Parathyroid adenoma (tissue), 2 donors: ENCODE measurements around the gene TNFAIP8L3.

ENCODE experiments used
- H2AFZ ChIP-seq: fragments of 300-600 bp; sonication (generic); one replicate; pipeline ENCODE4 v1.7.0; 2017; ENCODE audit warnings: antibody characterized with exemption, mild to moderate bottlenecking
- H3K27ac ChIP-seq: fragments of 300-600 bp; sonication (generic); one replicate; pipeline ENCODE4 v1.7.0; 2017
- H3K27me3 ChIP-seq: fragments of 300-600 bp; sonication (generic); one replicate; pipeline ENCODE4 v1.7.0; 2017; ENCODE audit warnings: low read length; ENCODE audit not compliant: control insufficient read depth, insufficient read depth
- H3K36me3 ChIP-seq: fragments of 300-600 bp; sonication (generic); one replicate; pipeline ENCODE4 v1.7.0; 2017; ENCODE audit warnings: low read length; ENCODE audit not compliant: control insufficient read depth, insufficient read depth
- H3K4me1 ChIP-seq: fragments of 300-600 bp; sonication (generic); one replicate; pipeline ENCODE4 v1.7.0; 2017; ENCODE audit warnings: control low read depth
- H3K4me2 ChIP-seq: fragments of 300-600 bp; sonication (generic); one replicate; pipeline ENCODE4 v1.7.0; 2017; ENCODE audit warnings: low read length
- H3K4me3 ChIP-seq: fragments of 300-600 bp; sonication (generic); one replicate; pipeline ENCODE4 v1.7.0; 2017; ENCODE audit warnings: low read depth, low read length
- H3K79me2 ChIP-seq: fragments of 300-600 bp; sonication (generic); one replicate; pipeline ENCODE4 v1.7.0; 2017; ENCODE audit warnings: control low read depth
- H3K9ac ChIP-seq: fragments of 300-600 bp; sonication (generic); one replicate; pipeline ENCODE4 v1.7.0; 2017; ENCODE audit warnings: mild to moderate bottlenecking
- H3K9me3 ChIP-seq: fragments of 300-600 bp; sonication (generic); one replicate; pipeline ENCODE4 v1.7.0; 2017; ENCODE audit warnings: low read length; ENCODE audit not compliant: control insufficient read depth
- TF ChIP-seq, protein P1 (sequence below): fragments of 300-600 bp; sonication (generic); IDR thresholded peaks from one replicate; pipeline ENCODE4 v1.7.0; 2017; ENCODE audit warnings: antibody characterized with exemption, mild to moderate bottlenecking
- donor health status: primary hyperparathyroidism.

Gene TNFAIP8L3

DNA sequence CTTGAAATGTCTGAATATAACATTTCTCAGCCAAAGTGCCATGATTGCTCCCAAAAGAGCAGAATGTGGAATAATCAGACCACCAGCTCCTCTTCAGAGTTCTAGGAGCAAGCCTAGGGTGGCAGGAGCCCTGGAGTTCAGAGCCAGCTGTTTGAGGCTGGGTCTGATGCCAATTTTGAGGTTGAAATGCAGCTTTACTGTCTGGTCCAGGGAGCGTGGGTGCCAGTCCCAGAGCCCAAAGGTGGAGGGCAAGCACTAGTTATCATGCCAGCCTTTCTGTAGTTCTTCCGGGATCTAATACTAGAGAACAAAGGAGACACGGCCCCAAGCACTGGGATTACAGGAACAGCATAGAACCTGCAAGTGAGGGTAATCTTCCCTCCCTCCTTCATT, 69.3 kb downstream of the TNFAIP8L3 start:
- Histone ChIP-seq H3K79me2 (no peaks in the 10 kb centered on the region), H3K27me3 (no peaks in the 10 kb centered on the region), H3K4me1 (no peaks in the 10 kb centered on the region), H3K4me3 (no peak overlapping the region), H3K36me3 (no peaks in the 10 kb centered on the region), H3K4me2 (no peak overlapping the region), H3K9me3 (no peaks in the 10 kb centered on the region), H3K27ac (no peak overlapping the region), H2AFZ (no peak overlapping the region), H3K9ac (no peak overlapping the region)
- TF ChIP-seq, protein P1, sequence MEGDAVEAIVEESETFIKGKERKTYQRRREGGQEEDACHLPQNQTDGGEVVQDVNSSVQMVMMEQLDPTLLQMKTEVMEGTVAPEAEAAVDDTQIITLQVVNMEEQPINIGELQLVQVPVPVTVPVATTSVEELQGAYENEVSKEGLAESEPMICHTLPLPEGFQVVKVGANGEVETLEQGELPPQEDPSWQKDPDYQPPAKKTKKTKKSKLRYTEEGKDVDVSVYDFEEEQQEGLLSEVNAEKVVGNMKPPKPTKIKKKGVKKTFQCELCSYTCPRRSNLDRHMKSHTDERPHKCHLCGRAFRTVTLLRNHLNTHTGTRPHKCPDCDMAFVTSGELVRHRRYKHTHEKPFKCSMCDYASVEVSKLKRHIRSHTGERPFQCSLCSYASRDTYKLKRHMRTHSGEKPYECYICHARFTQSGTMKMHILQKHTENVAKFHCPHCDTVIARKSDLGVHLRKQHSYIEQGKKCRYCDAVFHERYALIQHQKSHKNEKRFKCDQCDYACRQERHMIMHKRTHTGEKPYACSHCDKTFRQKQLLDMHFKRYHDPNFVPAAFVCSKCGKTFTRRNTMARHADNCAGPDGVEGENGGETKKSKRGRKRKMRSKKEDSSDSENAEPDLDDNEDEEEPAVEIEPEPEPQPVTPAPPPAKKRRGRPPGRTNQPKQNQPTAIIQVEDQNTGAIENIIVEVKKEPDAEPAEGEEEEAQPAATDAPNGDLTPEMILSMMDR: no peak

DNA sequence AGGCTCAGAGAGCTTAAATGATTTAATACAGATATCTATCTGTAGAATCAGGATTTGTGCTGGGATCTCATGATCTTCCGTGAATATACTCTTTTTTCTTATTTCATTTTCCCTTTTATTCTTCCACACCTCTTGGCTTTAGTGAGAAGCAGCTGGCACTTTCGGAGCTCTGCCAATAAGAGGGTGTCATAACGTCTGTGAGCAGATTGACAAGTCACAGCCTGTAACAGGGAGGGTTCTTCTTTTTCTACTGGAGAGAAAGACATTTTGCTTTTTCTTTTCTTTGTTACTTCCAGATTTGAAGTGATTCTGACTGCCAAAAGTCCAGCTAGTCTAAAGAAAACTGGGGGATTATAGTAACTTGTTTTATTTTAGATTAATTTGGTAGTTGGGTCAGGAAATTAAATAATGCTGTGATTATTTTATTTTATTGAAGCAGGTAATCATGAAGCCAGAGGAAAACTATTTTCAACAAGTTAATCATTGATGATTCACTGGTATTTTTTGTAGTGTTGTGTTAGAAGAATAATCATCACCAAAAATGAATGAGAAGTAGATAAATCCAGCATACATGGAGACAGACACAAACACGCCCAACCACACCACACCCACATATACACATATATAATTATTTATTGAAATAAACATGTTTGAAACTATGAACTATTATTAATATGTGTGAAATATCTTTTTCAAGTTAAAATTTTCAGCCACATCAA, 69.8 kb downstream of the TNFAIP8L3 start:
- H3K4me2 ChIP-seq: no peak overlapping the region
- no peaks in the 10 kb centered on the region for H3K27me3 ChIP-seq
- no peak overlapping the region for H3K27ac ChIP-seq
- H3K9ac ChIP-seq: no peak overlapping the region
- H3K4me3 ChIP-seq: no peak overlapping the region
- no peak overlapping the region for H2AFZ ChIP-seq
- H3K9me3 ChIP-seq: no peaks in the 10 kb centered on the region
- H3K4me1 ChIP-seq: no peaks in the 10 kb centered on the region
- no peaks in the 10 kb centered on the region for H3K36me3 ChIP-seq
- TF ChIP-seq, protein P1: no peak
- H3K79me2 ChIP-seq: no peaks in the 10 kb centered on the region

DNA sequence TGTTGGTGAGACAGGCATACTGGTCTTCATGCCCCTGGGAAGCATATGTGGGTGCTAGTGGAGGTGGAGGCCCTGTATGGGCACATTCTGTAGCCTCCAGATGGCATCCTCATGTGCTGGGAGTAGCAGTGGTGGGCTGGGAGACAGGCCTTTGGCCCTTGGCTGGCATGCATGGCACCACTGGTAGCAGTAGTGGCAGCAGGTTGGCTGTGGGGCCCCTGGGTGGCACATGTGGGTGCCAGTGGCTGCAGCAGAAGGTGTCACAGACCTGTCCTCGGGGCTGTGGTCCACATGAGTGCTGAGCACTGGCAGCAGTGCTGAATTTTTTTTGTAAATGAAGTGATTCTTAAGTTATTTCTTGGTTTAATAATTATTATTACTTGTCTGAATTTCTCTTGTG, 71.2 kb downstream of the TNFAIP8L3 start:
- Histone ChIP-seq H3K4me2 (no peak overlapping the region), H3K4me3 (no peak overlapping the region), H3K27ac (no peak overlapping the region), H3K79me2 (no peaks in the 10 kb centered on the region), H3K27me3 (no peaks in the 10 kb centered on the region), H3K9ac (no peak overlapping the region), H3K4me1 (no peaks in the 10 kb centered on the region), H2AFZ (no peak overlapping the region), H3K36me3 (no peaks in the 10 kb centered on the region), H3K9me3 (no peaks in the 10 kb centered on the region)
- TF ChIP-seq, protein P1: no peak

DNA sequence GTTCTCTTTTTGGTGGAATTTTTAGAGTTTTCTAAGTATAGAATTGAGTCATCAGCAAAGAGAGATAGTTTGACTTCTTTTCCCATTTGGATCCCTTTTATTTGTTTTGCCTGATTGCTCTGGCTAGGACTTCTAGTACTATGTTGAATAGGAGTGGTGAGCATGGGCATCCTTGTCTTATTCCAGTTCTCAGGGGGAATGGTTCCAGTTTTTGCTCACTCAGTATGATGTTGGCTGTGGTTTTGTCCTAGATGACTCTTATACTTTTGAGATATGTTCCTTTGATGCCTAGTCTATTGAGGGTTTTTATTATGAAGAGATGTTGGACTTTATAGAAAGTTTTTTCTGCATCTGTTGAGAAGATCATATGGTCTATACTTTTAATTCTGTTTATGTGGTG, 72.5 kb downstream of the TNFAIP8L3 start:
- no peaks in the 10 kb centered on the region for H3K79me2 ChIP-seq
- H3K9ac ChIP-seq: no peak overlapping the region
- H3K27me3 ChIP-seq: no peaks in the 10 kb centered on the region
- no peak overlapping the region for H3K4me3 ChIP-seq
- H3K27ac ChIP-seq: no peak overlapping the region
- H3K4me1 ChIP-seq: no peaks in the 10 kb centered on the region
- TF ChIP-seq, protein P1: no peak
- no peaks in the 10 kb centered on the region for H3K9me3 ChIP-seq
- no peak overlapping the region for H2AFZ ChIP-seq
- no peak overlapping the region for H3K4me2 ChIP-seq
- no peaks in the 10 kb centered on the region for H3K36me3 ChIP-seq

DNA sequence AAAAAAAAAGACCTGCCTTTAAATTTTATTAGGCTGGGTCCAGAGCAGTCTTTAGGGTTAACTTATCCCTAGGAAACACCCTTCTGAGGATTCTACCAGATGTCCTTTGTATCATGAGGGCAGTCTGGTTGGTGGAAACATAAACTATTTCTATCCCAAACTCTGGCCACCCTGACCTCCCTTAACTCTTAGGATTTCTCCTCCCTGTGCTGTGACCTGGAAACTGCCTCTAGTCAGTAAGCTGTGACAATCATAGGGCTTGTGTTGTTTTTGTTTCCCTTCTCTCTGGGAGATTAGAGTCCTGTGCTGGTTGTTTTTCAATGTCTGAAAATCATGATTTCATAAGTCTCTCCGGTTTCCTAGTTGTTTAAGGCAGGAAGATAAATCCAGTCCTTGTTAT, 78.1 kb downstream of the TNFAIP8L3 start:
- Histone ChIP-seq H3K4me1 (no peaks in the 10 kb centered on the region), H3K4me2 (no peak overlapping the region), H3K36me3 (no peaks in the 10 kb centered on the region), H3K27me3 (no peaks in the 10 kb centered on the region), H3K9ac (no peak overlapping the region), H2AFZ (no peak overlapping the region), H3K4me3 (no peak overlapping the region), H3K79me2 (no peaks in the 10 kb centered on the region), H3K9me3 (no peaks in the 10 kb centered on the region), H3K27ac (no peak overlapping the region)
- TF ChIP-seq, protein P1: no peak
